ENCODE results near the gene TMEM184A. TPM values are rescaled to one million over a fixed set of nuclear protein-coding genes. Genes with fewer than 3 reads are reported as not detected.

TMEM184A gene
- total RNA-seq, 4 donors from 2014 or later: 0.19 to 3.1 (median 0.32) TPM; not detected in 1

GRCh38 chr7:1598961-1599639, 43.1 kb upstream of the TMEM184A start:
- ATAC-seq (ENCODE audit: low FRiP score): no peak
- no peak for DNase-seq (ENCODE audit: low spot score)
- no peak for TF ChIP-seq CTCF (IDR thresholded peaks at IDR 0.05)

- ATAC-seq (ENCODE audit: low FRiP score) (no peak), DNase-seq (ENCODE audit: low spot score) (no peak)
- TF ChIP-seq CTCF (IDR thresholded peaks at IDR 0.05): no peak
Measured at GRCh38 chr7:1598286-1598685, 42.3 kb upstream of the TMEM184A start.

GRCh38 chr7:1597791-1598190, 41.8 kb upstream of the TMEM184A start:
- no peak for TF ChIP-seq CTCF (IDR thresholded peaks at IDR 0.05)
- ATAC-seq (ENCODE audit: low FRiP score): no peak
- no peak for DNase-seq (ENCODE audit: low spot score)

- DNase-seq (ENCODE audit: low spot score): no peak
- TF ChIP-seq CTCF (IDR thresholded peaks at IDR 0.05): no peak
- ATAC-seq (ENCODE audit: low FRiP score): no peak
Measured at GRCh38 chr7:1597066-1597760, 41.2 kb upstream of the TMEM184A start.

- no peak for TF ChIP-seq CTCF (IDR thresholded peaks at IDR 0.05)
- no peak for DNase-seq (ENCODE audit: low spot score)
Measured at GRCh38 chr7:1596181-1597043, 40.4 kb upstream of the TMEM184A start.

GRCh38 chr7:1595636-1596035, 39.6 kb upstream of the TMEM184A start:
- ATAC-seq (ENCODE audit: low FRiP score) (no peak), DNase-seq (ENCODE audit: low spot score) (no peak)
- no peak for TF ChIP-seq CTCF (IDR thresholded peaks at IDR 0.05)

More at GRCh38 chr7:1596181-1597043, 40.4 kb upstream of the TMEM184A start:
- ATAC-seq (ENCODE audit: low FRiP score): no peak
